Fibroblast of mammary gland (primary cell): ENCODE results near the gene ST7L.
"Not testable (repeated sequence)": the region's sequence is repeated elsewhere in the genome, so short reads cannot be mapped to it uniquely, and the experiment has no call there.

ENCODE experiments used
- DNase-seq: peaks from one replicate; pipeline ENCODE4 v3.0.0-alpha.2; 2010; ENCODE audit warnings: low read depth
- H3K4me3 ChIP-seq: 2 replicates; pipeline ENCODE4 v1.5.1; 2011; ENCODE audit warnings: low read depth, mild to moderate bottlenecking, low read length, moderate library complexity; ENCODE audit not compliant: control insufficient read depth
- TF ChIP-seq, protein P1 (sequence below): conservative IDR thresholded peaks from 2 replicates; pipeline ENCODE4 v1.5.1; 2011; ENCODE audit warnings: low read depth, low read length, inconsistent platforms; ENCODE audit not compliant: control insufficient read depth, insufficient read depth

ST7L gene, protein sequence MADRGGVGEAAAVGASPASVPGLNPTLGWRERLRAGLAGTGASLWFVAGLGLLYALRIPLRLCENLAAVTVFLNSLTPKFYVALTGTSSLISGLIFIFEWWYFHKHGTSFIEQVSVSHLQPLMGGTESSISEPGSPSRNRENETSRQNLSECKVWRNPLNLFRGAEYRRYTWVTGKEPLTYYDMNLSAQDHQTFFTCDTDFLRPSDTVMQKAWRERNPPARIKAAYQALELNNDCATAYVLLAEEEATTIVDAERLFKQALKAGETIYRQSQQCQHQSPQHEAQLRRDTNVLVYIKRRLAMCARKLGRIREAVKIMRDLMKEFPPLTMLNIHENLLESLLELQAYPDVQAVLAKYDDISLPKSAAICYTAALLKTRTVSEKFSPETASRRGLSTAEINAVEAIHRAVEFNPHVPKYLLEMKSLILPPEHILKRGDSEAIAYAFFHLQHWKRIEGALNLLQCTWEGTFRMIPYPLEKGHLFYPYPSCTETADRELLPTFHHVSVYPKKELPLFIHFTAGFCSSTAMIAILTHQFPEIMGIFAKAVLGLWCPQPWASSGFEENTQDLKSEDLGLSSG

DNA sequence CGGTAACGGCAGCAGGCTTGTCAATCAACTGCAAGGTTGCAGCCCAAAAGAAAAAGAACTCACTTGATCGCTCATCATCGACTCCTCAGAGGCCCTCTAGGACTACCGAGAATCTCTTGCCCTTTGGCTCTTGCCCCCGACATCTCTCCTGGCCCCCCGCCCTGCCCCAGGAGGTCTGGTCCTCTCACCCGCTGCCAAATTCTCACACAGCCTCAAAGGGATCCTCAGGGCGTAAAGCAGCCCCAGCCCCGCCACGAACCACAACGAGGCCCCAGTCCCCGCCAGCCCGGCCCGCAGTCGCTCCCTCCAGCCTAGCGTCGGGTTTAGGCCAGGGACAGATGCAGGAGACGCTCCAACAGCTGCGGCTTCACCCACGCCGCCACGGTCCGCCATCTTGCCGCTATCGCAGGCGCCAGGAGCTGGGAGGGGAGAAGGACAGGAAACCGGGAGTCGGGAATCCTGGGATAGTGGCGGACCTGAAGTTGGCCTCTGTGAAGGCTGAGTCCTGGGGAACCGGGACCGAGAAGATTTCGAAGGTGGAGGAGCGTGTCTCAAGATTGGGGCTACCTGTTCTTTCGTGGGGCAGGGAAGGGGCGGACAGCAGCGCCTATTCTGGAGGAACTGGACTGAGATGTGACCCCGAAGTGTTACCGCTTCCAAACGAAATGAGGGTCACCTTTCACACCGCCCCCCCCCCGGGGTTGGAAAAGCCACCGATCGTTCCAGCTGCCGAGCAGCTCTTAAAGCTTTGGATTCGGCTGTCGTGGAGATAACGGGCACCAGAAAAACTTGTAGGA, at the start of gene ST7L:
ST7L (minus strand) TSS at position 421 of the 797 bp plus-strand sequence; CDS start at position 393, 28 bp downstream.
- TF ChIP-seq, protein P1, sequence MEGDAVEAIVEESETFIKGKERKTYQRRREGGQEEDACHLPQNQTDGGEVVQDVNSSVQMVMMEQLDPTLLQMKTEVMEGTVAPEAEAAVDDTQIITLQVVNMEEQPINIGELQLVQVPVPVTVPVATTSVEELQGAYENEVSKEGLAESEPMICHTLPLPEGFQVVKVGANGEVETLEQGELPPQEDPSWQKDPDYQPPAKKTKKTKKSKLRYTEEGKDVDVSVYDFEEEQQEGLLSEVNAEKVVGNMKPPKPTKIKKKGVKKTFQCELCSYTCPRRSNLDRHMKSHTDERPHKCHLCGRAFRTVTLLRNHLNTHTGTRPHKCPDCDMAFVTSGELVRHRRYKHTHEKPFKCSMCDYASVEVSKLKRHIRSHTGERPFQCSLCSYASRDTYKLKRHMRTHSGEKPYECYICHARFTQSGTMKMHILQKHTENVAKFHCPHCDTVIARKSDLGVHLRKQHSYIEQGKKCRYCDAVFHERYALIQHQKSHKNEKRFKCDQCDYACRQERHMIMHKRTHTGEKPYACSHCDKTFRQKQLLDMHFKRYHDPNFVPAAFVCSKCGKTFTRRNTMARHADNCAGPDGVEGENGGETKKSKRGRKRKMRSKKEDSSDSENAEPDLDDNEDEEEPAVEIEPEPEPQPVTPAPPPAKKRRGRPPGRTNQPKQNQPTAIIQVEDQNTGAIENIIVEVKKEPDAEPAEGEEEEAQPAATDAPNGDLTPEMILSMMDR = no peak
- H3K4me3 ChIP-seq = peak within 1 kb of the TSS; percentile 100
- DNase-seq = peak; percentile 70

DNA sequence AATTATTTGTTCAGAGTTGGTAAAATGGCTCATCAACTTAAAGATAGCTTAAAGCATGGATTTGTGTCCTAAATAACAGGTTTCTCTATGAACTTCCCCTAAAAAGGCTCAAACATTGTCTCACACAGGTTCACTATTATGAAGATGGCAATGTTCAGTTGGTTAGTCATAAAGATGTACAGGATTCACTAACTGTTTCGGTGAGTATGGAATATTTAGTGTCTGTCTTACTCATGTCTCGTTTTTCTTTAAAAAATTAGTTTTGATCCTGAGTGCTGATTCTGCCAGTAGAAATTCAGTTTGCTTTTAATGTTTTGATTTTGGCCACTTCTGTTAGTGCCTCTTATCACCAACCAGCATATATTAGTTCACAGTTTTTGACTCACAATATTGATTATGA, 48.0 kb upstream of the ST7L start:
- no peak overlapping the region for H3K4me3 ChIP-seq
- DNase-seq = no peak
- TF ChIP-seq, protein P1 = no peak

DNA sequence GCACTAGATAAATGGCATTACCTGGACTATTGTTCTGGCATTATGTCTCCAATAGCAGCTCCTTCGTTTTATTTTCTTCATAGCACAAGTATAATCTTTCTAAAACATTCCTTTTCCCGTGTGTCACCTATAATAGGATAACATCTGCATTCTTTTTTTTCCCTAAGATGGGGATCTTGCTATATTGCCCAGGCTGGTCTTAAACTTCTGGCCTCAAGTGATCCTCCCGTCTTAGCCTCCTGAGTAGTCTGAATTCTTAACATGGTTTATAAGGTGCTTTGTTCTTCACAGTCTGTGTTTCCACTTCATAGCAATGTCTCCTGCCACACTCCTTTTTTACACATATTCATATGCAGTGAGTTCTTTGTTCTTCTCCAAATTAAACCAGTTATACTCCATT, 46.9 kb upstream of the ST7L start:
- no peak overlapping the region for H3K4me3 ChIP-seq
- TF ChIP-seq, protein P1 = no peak
- no peak for DNase-seq

DNA sequence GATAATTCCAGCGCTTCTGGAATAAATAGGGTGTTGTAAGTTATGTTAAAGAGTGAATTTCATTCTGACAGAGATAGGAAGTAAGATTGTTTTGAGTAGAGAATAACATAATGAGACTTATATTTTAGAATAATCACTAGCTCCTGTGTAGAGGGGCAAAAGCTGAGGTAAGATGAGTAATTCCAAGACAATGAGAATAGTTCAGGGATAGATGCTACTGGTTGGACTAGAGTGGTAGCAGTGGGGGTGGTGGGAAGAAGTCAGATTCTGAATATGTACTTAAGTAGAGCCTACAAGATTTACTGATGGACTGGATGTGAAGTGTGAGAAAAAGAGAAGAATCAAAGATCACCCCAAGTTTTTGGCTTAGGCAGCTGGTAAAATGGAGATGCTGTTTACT, 32.3 kb upstream of the ST7L start:
- DNase-seq = no peak
- H3K4me3 ChIP-seq = no peak overlapping the region
- TF ChIP-seq, protein P1 = no peak

DNA sequence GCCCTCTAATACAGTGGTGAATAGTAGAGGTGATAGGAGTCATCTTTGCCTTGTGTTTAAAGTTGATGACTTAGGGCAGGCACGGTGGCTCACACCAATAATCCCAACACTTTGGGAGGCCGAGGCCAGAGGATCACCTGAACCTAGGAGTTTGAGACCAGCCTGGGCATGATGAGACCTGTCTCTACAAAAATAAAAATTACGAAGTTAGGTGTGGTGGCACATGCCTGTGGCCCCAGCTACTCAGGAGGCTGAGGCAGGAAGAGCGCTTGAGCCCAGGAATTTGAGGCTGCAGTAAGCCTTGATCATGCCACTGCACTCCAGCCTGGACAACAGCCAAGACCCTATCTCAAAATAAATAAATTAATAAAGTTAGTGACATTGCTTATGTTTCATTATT, 27.3 kb upstream of the ST7L start:
- no peak overlapping the region for H3K4me3 ChIP-seq
- no peak for DNase-seq
- TF ChIP-seq, protein P1 = no peak

DNA sequence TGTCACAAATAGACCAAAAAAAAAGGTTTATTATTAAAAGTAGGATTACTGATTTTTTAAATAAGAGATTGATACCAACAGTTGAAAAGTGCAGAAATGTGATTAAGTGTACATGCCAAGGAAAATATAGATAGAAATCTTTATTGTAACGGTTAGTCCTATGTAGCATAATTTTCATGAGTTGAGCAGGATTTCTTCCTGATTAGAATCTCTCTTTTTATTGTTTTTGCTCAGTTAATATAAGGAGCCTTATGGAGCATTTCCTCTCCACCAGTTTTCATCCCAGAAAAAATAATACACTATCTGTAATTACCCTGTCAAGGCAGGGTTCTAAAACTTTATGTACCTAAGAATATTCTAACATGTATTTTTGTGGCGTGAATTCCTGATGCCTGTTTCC, 24.1 kb upstream of the ST7L start:
- no peak overlapping the region for H3K4me3 ChIP-seq
- no peak for DNase-seq
- TF ChIP-seq, protein P1 = no peak

DNA sequence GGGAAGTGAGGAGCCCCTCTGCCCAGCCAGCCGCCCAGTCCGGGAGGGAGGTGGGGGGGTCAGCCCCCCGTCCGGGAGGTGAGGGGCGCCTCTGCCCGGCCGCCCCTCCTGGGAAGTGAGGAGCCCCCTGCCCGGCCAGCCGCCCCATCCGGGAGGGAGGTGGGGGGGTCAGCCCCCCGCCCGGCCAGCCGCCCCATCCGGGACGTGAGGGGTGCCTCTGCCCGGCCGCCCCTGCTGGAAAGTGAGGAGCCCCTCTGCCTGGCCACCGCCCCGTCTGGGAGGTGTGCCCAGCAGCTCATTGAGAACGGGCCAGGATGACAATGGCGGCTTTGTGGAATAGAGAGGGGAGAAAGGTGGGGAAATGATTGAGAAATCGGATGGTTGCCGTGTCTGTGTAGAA, 21.5 kb upstream of the ST7L start:
- DNase-seq, H3K4me3 ChIP-seq: not testable (repeated sequence)
